Measurements from ENCODE around the gene MEIOSIN. TPM values are rescaled to one million over a fixed set of nuclear protein-coding genes. Genes with fewer than 3 reads are reported as not detected.

Gene MEIOSIN
- total and polyA plus RNA-seq, 2 of the 13 experiments (the other 11 are each of a cell fraction or from before 2014, with no cell fraction given), result not detected

- TF ChIP-seq NR1H2 (CRISPR knock-in tag; IDR thresholded peaks at IDR 0.05; ENCODE audit: borderline replicate concordance, low read depth), result no peak
- peak; percentile 43; the same call in 1 of the 2 replicates for TF ChIP-seq MEIS2 (CRISPR knock-in tag; IDR thresholded peaks at IDR 0.05)
- no peak for TF ChIP-seq SP1 (IDR thresholded peaks at IDR 0.05)
- TF ChIP-seq SP1 (CRISPR knock-in tag; IDR thresholded peaks at IDR 0.05), result peak; percentile 53
- peak; percentile 82 for TF ChIP-seq E2F1 (CRISPR knock-in tag; IDR thresholded peaks at IDR 0.05)
- peak; percentile 83 for TF ChIP-seq TFE3 (CRISPR knock-in tag; IDR thresholded peaks at IDR 0.05)
- TF ChIP-seq ZSCAN31 (CRISPR knock-in tag; IDR thresholded peaks at IDR 0.05; ENCODE audit: low read depth), result peak; percentile 86
- 0 out of 2 replicates have a peak, but pooled peaks have one; percentile 36 for TF ChIP-seq ZFP82 (CRISPR knock-in tag; IDR thresholded peaks at IDR 0.05; ENCODE audit: borderline replicate concordance)
- TF ChIP-seq KDM6A (CRISPR knock-in tag; IDR thresholded peaks at IDR 0.05; ENCODE audit: low read depth), result peak; percentile 76
- TF ChIP-seq ZNF414 (CRISPR knock-in tag; IDR thresholded peaks at IDR 0.05), result peak; percentile 49; the same call in 1 of the 2 replicates
- TF ChIP-seq KDM2A (CRISPR knock-in tag; IDR thresholded peaks at IDR 0.05; ENCODE audit: borderline replicate concordance, low read depth), result peak; percentile 92
- peak; percentile 59 for TF ChIP-seq RFX5 (IDR thresholded peaks at IDR 0.05; ENCODE audit: low read depth, low read length)
- peak; percentile 73 for TF ChIP-seq RAD51 (IDR thresholded peaks at IDR 0.05; ENCODE audit: borderline replicate concordance)
- TF ChIP-seq ZNF503 (CRISPR knock-in tag; IDR thresholded peaks at IDR 0.05), result peak; percentile 81
- TF ChIP-seq ZNF280B (CRISPR knock-in tag; IDR thresholded peaks at IDR 0.05; ENCODE audit: borderline replicate concordance), result no peak
- no peak; the same call in 1 of the 2 replicates for TF ChIP-seq POGK (CRISPR knock-in tag; conservative IDR thresholded peaks at IDR 0.05)
These were observed 15.9 kb upstream of the MEIOSIN start (continued) for GRCh38 chr19:45717131-45717982.

Data from HepG2 (cell line).